NCI-H446 (cell line): Measurements from ENCODE around the gene P3H4.
"Not testable (repeated sequence)": the region's sequence is repeated elsewhere in the genome, so short reads cannot be mapped to it uniquely, and the experiment has no call there.

Experiments
- DNase-seq, 2 experiments: peaks; one replicate each; lab custom pipeline; 2025; lab: John Stamatoyannopoulos, UW

Gene P3H4

GRCh38 chr17:41811549-41812380, at the start of gene P3H4:
Gene P3H4 (minus strand): TSS chr17:41811949. CDS start chr17:41811915, 34 bp downstream.
- peak in 1 of 2 experiments; percentile 76 for DNase-seq

- DNase-seq, result no peak
These were observed 48.6 kb upstream of the P3H4 start for GRCh38 chr17:41860254-41860931.

- not testable (repeated sequence) for DNase-seq
These were observed 39.6 kb upstream of the P3H4 start for GRCh38 chr17:41851382-41851781.

GRCh38 chr17:41849251-41849990, 37.7 kb upstream of the P3H4 start:
- no peak for DNase-seq

GRCh38 chr17:41848788-41849187, 37.0 kb upstream of the P3H4 start:
- DNase-seq, result no peak

- DNase-seq, result no peak
These were observed 33.2 kb upstream of the P3H4 start for GRCh38 chr17:41844971-41845370.

- not testable (repeated sequence) for DNase-seq
These were observed 29.0 kb upstream of the P3H4 start for GRCh38 chr17:41840781-41841180.

- not testable (repeated sequence) for DNase-seq
These were observed 27.7 kb upstream of the P3H4 start for GRCh38 chr17:41839448-41839847.

- no peak for DNase-seq
These were observed 26.2 kb upstream of the P3H4 start, which contains the start of gene KLHL10 for GRCh38 chr17:41837761-41838538. Gene KLHL10 (plus strand): TSS chr17:41837825. CDS start chr17:41837933, 108 bp downstream.

GRCh38 chr17:41836550-41837196, 24.9 kb upstream of the P3H4 start:
- DNase-seq, result no peak

- DNase-seq, result peak; percentile 25 to 80
These were observed 24.2 kb upstream of the P3H4 start, which contains the start of gene NT5C3B for GRCh38 chr17:41835800-41836549. Gene NT5C3B (minus strand): TSS chr17:41836232. CDS start chr17:41836193, 39 bp downstream.

GRCh38 chr17:41835214-41835799, 23.6 kb upstream of the P3H4 start:
- DNase-seq, result no peak

GRCh38 chr17:41829961-41830360, 18.2 kb upstream of the P3H4 start:
- DNase-seq, result not testable (repeated sequence)

- no peak for DNase-seq
These were observed 13.6 kb upstream of the P3H4 start for GRCh38 chr17:41825175-41825845.

- DNase-seq, result no peak
These were observed 12.3 kb upstream of the P3H4 start for GRCh38 chr17:41824086-41824485.

- DNase-seq, result no peak
These were observed 11.8 kb upstream of the P3H4 start for GRCh38 chr17:41823580-41823979.

- no peak for DNase-seq
These were observed 11.4 kb upstream of the P3H4 start for GRCh38 chr17:41823141-41823524.

- no peak for DNase-seq
These were observed 10.7 kb upstream of the P3H4 start for GRCh38 chr17:41822216-41823140.
